Activated CD8-positive, alpha-beta memory T cell treated with anti-CD3 and anti-CD28 coated beads for 4 hours (primary cell): ENCODE results near the gene PLCL2.

ENCODE experiments used
- DNase-seq, 2 donors: peaks; one replicate each; pipeline ENCODE4 v3.0.0-alpha.2; 2020; ENCODE audit warnings: low read depth in 2 of 2

PLCL2 gene

GRCh38 chr3:16865335-16865734 lies 19.4 kb upstream of the PLCL2 start:
- DNase-seq: no peak

DNA sequence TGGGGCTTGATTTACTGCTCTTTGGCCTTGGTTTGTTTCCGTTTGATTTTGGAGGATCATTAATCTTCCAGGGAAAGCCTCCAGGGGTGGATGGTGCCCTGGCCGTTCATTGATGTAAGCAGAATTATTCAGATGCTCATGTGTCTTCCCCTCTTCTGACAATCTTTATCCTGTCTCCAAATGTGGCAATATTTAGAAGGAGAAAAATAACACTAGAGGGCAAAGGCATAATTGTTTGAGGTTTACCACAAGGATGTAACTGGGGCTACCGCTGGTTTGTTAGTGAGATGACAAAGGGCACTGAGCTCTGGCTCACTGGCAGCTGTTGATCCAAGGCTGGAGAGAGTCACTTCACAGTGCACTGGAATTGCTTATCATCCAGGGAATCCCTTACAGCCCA lies 18.2 kb upstream of the PLCL2 start:
- no peak for DNase-seq

DNA sequence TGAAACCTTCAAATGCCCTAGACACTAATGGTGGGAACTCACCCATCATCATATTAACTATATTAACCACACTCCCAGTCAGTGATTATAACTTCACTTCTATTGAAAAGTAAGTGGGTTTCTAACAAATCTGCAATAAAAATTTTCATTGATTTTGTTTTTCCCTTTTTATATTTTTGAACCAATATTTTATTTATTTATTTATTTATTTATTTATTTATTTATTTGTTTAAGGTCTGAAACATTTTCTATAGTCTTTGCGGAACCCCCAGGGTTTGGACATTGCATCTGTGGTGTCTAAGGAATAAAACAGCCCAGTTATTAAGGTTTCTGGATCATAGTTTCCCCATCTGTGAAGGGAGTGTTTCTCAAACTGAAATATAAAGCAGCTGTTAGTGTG lies 16.2 kb upstream of the PLCL2 start:
- no peak for DNase-seq

DNA sequence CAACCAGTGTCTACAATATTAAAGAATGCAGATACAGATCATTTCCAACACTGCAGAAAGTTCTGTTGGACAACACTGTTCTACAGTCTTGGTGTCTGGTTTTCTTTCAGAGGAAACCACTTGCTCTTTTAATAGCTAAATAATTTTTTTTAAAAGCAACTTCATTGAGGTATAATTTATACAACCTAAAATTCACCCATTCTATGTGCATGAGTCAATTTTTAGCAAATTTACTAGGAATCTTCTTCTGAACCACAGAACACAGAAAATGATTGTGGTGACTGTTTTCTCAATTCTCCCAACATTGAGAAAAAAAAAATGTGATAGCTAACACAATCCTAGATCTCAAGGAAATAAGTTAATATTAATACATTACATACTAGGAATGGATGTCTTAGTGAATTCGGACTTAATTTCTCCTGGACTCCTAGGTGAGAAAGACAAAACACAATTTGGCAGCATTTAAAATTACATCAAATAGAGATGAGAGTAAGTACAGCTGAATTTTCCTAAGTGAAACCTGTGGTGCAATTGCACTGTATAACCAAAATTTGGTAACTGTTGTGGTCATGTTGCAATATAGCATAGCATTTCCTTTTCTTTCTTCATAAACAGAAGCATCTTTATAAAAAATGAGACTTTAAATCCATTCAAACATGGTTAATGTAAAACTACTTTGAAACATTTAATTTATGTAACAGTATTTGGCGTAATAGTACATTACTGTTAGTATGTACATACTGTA lies 15.3 kb upstream of the PLCL2 start:
- no peak for DNase-seq

DNA sequence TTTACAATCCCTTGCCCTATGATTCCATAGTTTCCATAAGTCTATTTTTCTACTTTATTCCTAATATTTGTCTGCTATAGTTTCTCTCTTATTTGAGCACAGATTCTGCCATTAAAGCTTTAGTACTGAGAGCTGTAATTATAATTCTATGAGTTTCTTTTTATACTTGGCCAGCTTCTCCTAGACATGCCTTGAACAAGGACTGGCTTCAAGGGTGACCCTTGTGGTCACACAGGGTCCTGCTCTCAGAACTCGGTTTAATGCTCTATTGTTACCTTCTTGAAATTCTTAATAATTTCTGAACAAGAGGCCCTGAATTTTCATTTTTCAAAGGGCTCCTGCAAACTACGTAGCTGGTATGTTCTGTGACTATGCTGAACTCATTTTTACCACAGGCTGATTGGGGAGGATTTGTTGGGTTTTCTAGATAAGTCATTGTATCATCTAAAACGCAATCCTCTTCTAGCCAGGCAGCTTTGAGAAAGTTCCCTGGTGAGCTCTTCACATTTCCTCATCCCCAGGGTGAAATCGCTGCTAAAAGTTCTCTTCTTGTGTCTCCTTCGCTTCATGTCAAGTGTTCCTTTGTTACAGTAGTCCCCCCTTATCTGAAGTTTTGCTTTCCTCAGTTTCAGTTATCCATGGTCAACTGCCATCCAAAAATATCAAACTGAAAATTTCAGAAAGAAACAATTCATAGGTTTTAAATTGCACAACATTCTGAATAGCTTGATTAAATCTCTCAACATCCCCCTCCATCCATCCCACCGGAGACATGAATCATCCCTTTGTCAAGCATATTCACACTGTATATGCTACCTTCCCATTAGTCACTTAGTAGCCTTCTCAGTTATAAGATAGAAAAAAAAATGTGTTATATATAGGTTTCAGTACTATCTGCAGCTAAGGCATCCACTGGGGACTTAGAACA lies 12.6 kb upstream of the PLCL2 start:
- no peak for DNase-seq

- DNase-seq: no peak
Observed at GRCh38 chr3:16873872-16874271, 10.9 kb upstream of the PLCL2 start.

DNA sequence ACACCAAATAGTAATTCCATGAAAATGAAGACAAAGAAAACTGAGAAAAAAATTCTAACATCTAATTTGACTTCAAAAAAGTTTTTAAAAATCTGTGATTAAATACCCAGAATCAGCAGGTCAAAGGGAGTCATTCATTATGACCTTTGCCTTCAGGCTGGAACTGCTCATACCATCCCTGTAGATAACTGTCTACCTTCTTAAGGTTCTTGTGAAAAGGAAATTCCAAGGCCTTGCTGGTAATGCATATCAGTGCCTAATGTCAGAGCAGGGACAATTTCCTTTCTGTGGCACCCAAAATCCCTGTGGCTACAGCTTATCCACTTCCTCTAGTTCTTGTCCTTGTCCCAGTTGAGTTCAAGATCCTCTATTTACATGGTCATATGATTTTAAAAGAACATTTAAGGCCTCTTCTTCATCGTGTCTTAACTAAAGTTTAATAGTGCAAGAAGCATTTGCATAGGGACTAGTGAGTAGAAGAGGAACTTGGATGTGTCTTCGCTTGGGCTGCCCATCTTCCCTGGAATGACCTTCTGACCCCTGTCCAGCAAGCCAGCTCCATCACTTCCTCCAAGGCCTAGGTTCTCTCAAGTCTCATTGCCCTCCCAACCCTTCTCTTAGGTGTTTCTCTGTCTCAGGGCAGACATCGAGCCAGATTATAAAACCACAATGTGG lies 8.7 kb upstream of the PLCL2 start:
- no peak for DNase-seq

GRCh38 chr3:16877505-16877904 lies 7.2 kb upstream of the PLCL2 start:
- no peak for DNase-seq

GRCh38 chr3:16877911-16878310 lies 6.8 kb upstream of the PLCL2 start:
- DNase-seq: no peak

GRCh38 chr3:16881896-16882630 lies 2.7 kb upstream of the PLCL2 start:
- no peak for DNase-seq

DNA sequence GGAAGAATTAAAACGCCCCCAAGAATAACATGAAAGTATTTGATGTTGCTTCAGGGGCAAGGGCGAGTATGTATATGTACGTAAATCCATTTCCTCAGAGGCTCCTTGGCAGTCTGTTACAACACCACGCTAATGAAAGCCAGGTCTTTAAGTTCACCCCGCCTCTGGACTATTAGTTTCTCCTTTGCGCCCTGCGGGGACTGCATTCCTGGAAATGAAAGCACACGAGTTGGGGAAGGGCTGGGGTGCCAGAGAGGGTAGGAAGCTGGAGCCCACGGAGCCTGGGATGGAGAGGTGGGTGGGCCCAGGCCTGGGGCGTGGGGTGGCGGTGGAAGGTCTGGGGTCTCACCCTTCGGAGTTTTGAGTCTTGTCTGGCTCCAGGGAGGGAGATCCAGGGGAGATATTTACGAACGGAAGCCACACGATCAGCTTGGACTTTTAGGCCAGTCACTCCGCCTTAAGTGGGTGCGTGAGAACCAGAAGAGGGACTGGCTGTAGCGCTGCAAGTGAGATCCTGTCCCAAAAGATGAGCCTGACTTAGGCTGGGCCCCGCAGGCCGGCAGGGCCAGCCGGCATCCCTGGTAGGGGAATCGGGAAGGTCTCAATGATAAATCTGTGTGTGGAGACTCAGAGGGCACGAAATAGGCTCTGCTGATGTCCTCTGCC lies 1.6 kb upstream of the PLCL2 start:
- no peak for DNase-seq

DNA sequence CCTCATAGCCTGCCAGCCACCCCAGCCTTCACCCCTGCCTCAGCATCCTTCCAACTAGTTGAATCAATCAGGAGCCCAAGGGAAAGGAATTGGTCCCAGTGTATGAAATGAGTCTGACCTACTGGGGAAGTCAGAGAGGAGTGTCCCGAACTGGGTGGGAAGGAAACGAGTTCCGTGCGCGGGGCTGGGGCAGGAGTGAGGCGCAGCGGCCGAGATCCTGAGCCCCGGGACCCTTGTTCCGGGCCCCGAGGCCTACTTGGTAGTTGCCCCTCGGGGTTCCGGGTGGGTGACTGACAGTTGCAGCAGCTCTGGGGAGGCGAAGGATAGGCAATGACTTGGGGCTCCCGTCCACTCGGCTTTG lies 1.1 kb upstream of the PLCL2 start:
- no peak for DNase-seq

GRCh38 chr3:16884084-16884747 lies 539 bp upstream of the PLCL2 start:
- DNase-seq: peak; percentile 54 to 59

GRCh38 chr3:16885593-16886302 lies 993 bp downstream of the PLCL2 start:
- DNase-seq: no peak

DNA sequence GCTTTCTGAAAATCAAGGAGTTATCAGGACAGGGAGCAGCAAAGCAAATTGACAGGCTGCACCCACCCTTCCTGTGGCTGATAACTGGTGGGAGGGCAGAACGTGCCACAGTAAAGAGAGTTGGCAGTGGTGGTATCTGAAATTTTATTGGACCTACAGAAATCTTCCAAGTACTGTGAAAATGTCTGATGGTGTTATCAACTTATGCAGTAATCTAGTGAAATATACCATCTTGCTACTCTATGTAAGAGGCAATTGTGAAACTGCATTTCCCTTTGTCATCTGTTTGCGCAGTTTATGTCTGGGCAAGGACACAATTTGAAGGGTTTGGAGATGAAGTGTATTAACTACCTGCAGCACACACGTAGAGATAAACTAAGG lies 1.5 kb downstream of the PLCL2 start:
- DNase-seq: no peak

GRCh38 chr3:16887130-16887529 lies 2.4 kb downstream of the PLCL2 start:
- DNase-seq: no peak

DNA sequence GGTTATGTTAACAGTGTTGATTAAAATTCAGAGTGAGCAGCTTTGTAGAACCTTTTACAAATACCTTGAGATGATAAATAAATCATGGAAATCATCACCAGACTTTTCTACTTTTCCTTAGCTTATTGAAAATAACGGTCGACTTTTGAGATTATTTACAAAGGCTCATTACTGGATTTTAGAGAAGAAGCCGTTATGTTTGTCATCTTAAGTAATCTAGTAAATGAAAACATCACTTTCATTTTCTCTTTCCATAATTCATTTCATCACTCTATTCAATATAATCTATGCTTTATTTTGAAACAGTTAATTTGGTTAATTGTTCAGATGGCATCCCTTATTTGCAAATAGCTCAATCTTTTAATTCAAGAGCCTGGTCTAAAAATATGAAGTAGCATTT lies 3.6 kb downstream of the PLCL2 start:
- no peak for DNase-seq

GRCh38 chr3:16888785-16889607 lies 4.2 kb downstream of the PLCL2 start:
- no peak for DNase-seq

DNA sequence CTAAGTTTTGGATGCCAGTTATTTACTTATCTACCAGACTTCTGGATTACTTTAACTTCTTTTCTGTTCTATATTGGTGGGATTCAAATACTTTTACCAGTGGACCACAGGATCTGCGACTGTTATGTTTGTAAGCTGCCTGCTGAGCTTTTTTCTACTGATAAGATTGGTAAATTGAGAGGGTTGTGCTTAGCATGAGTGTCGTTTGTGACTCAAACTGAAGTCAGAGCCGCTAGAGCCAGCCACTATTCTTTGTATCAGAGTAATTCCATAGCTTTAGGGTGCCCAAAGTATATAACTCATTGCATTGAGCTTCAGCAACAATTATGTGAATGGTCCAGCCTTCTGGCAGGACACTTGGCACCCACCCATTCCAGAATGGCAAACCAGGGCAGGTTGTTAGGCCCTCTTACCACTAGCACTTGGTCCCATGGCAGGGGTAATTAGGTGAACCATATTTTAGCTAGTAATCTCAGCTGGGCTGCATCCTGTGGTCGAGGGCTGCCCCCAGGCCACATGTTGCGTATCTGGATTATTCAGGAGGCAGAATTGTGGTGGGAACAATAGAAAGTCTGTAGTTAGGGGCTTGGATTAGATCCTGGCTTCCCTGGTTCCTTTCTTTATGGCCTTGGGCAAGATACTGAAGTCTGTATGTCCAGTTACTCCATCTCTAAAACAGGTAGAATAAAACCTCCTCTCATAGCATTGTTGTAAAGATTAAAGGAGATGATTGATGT lies 6.0 kb downstream of the PLCL2 start:
- no peak for DNase-seq
